ENCODE measurements around the gene FLNC. TPM values are rescaled to one million over a fixed set of nuclear protein-coding genes. Genes with fewer than 3 reads are reported as not detected.
A peak's percentile ranks its signal among the peaks of the same experiment; 100 is the strongest.

Gene FLNC
- total RNA-seq, 4 donors from 2014 or later: 3.0 to 27.3 (median 7.5) TPM

GRCh38 chr7:128841171-128841690 lies 11.0 kb downstream of the FLNC start:
- WGBS, 2 donors: 66 to 79% methylated on average over 5 to 14 of the region's 17 CpGs
- DNase-seq: no peak

GRCh38 chr7:128841921-128842673 lies 11.9 kb downstream of the FLNC start:
- no peaks in the 10 kb centered on the region for H3K9me3 ChIP-seq
- H3K4me1 ChIP-seq: peaks cover 0 to 15% (median 0%) of the 10 kb centered on the region in 3 donors
- TF ChIP-seq POLR2A (IDR thresholded peaks at IDR 0.05): no peak
- peak; percentile 24 to 84 (median 55) for TF ChIP-seq CTCF (IDR thresholded peaks at IDR 0.05)
- intact Hi-C loops (cut with DNase I): no loop called here
- WGBS, 2 donors: 17% methylated on average over 6 of the region's 35 CpGs; no CpG with 5 or more reads in 1 of the 2 donors
- peaks cover 0 to 83% (median 0%) of the 10 kb centered on the region in 3 donors for H3K36me3 ChIP-seq
- DNase-seq: no peak
- H3K4me3 ChIP-seq: no peak overlapping the region
- H3K27me3 ChIP-seq: no peaks in the 10 kb centered on the region
- peak overlapping the region in 2 of 4 donors; percentile 25 to 49 for H3K27ac ChIP-seq

More at GRCh38 chr7:128841171-128841690, 11.0 kb downstream of the FLNC start:
- H3K27ac ChIP-seq: no peak overlapping the region
- intact Hi-C loops (cut with DNase I): no loop called here
- no peaks in the 10 kb centered on the region for H3K27me3 ChIP-seq
- peaks cover 0 to 77% (median 0%) of the 10 kb centered on the region in 3 donors for H3K36me3 ChIP-seq
- H3K4me3 ChIP-seq: no peak overlapping the region
- no peaks in the 10 kb centered on the region for H3K9me3 ChIP-seq
- H3K4me1 ChIP-seq: peaks cover 0 to 22% (median 0%) of the 10 kb centered on the region in 3 donors
- TF ChIP-seq CTCF (IDR thresholded peaks at IDR 0.05): no peak
- TF ChIP-seq POLR2A (IDR thresholded peaks at IDR 0.05): no peak

- Histone ChIP-seq H3K4me1 (peaks cover 0 to 15% (median 0%) of the 10 kb centered on the region in 3 donors), H3K27me3 (no peaks in the 10 kb centered on the region), H3K27ac (peak overlapping the region in 1 of 4 donors; percentile 49), H3K4me3 (no peak overlapping the region), H3K36me3 (peaks cover 0 to 85% (median 0%) of the 10 kb centered on the region in 3 donors), H3K9me3 (no peaks in the 10 kb centered on the region)
- WGBS, 2 donors: 84 to 88% methylated on average over 11 to 21 of the region's 38 CpGs
- DNase-seq: no peak
- intact Hi-C loops (cut with DNase I): no loop called here
- TF ChIP-seq POLR2A (IDR thresholded peaks at IDR 0.05) (no peak), CTCF (IDR thresholded peaks at IDR 0.05) (no peak)
These were observed 12.8 kb downstream of the FLNC start for GRCh38 chr7:128842674-128843641.

- WGBS, 2 donors: 73 to 100% methylated on average over 1 to 2 of the region's 17 CpGs
- Histone ChIP-seq H3K27ac (peak overlapping the region in 1 of 4 donors; percentile 14), H3K4me3 (no peak overlapping the region), H3K4me1 (peaks cover 0 to 15% (median 0%) of the 10 kb centered on the region in 3 donors), H3K27me3 (no peaks in the 10 kb centered on the region), H3K9me3 (no peaks in the 10 kb centered on the region), H3K36me3 (peaks cover 0 to 84% (median 0%) of the 10 kb centered on the region in 3 donors)
- TF ChIP-seq POLR2A (IDR thresholded peaks at IDR 0.05): no peak
- TF ChIP-seq CTCF (IDR thresholded peaks at IDR 0.05): no peak
- DNase-seq: no peak
- intact Hi-C loops (cut with DNase I): no loop called here
These were observed 13.9 kb downstream of the FLNC start for GRCh38 chr7:128843938-128844621.

All from esophagus squamous epithelium (tissue), 5 donors.